SK-N-SH (cell line): ENCODE measurements around the gene CASP8AP2. TPM values are rescaled to one million over a fixed set of nuclear protein-coding genes. Genes with fewer than 3 reads are reported as not detected.

Source experiments
- CTCF ChIA-PET: fragments of 300-600, 350-600 bp; formaldehyde crosslinking; extraction: SDS; loops from one replicate; lab custom pipeline; 2021; lab: Yijun Ruan, JAX
- POLR2A ChIA-PET: fragments of 350-600 bp; sonication (Branson Sonifier 250); formaldehyde crosslinking; extraction: SDS; loops from one replicate; lab custom pipeline; 2020; ENCODE audit warnings: antibody characterized with exemption, inconsistent platforms; lab: Yijun Ruan, JAX
- DNase-seq: peaks from one replicate; pipeline ENCODE4 v3.0.0; 2012
- H2AFZ ChIP-seq: fragments of 200-600 bp; sonication (generic); 2 replicates; pipeline ENCODE4 v1.8.1; 2016; ENCODE audit warnings: antibody characterized with exemption, mild to moderate bottlenecking, low read depth
- H3F3A ChIP-seq: fragments of 200-600 bp; sonication (generic); replicated peaks from 2 replicates; pipeline ENCODE3; 2016; ENCODE audit warnings: antibody characterized with exemption, mild to moderate bottlenecking; ENCODE audit not compliant: insufficient read depth
- H3K27ac ChIP-seq, 2 experiments: fragments of 200-500 bp in 1 of 2; fragments of 200-600 bp in 1 of 2; sonication (Bioruptor generic) in 1 of 2; sonication (generic), shearing (Covaris generic) in 1 of 2; 2 replicates each; pipeline versions ENCODE4 v1.5.1 to v1.6.1; 2014 to 2016; ENCODE audit warnings: low read depth in 2 of 2, inconsistent platforms in 1 of 2, low read length in 1 of 2, mild to moderate bottlenecking in 1 of 2, mixed read lengths in 1 of 2
- H3K27me3 ChIP-seq: fragments of 200-600 bp; sonication (generic), shearing (Covaris generic); 2 replicates; pipeline ENCODE4 v1.6.1; 2016; ENCODE audit warnings: mixed run types; ENCODE audit not compliant: insufficient read depth
- H3K36me3 ChIP-seq, 2 experiments: fragments of 200-500 bp in 1 of 2; fragments of 200-600 bp in 1 of 2; sonication (Bioruptor generic) in 1 of 2; sonication (generic) in 1 of 2; replicated peaks in 1 of 2; 2 replicates each; pipeline versions ENCODE3 to v1.5.1; 2014 to 2016; ENCODE audit warnings: low read length in 1 of 2, mild to moderate bottlenecking in 1 of 2; ENCODE audit not compliant: insufficient read depth in 2 of 2, control insufficient read depth in 1 of 2
- H3K4me1 ChIP-seq, 2 experiments: fragments of 200-500 bp in 1 of 2; fragments of 200-600 bp in 1 of 2; sonication (Bioruptor generic) in 1 of 2; sonication (generic), shearing (Covaris generic) in 1 of 2; 2 replicates each; pipeline versions ENCODE4 v1.5.1 to v1.6.1; 2014 to 2016; ENCODE audit warnings: low read depth in 1 of 2, low read length in 1 of 2, mixed run types in 1 of 2; ENCODE audit not compliant: insufficient read depth in 2 of 2, control insufficient read depth in 1 of 2
- H3K4me2 ChIP-seq: fragments of 200-600 bp; sonication (generic), shearing (Covaris generic); 2 replicates; pipeline ENCODE4 v1.6.1; 2017; ENCODE audit warnings: mixed run types
- H3K4me3 ChIP-seq, 2 experiments: fragments of 200-500 bp in 1 of 2; fragments of 200-600 bp in 1 of 2; sonication (Bioruptor generic) in 1 of 2; sonication (generic), shearing (Covaris generic) in 1 of 2; 2 replicates each; pipeline versions ENCODE4 v1.5.1 to v1.8.1; 2014 to 2016; ENCODE audit warnings: low read depth in 2 of 2, inconsistent platforms in 1 of 2, low read length in 1 of 2, mild to moderate bottlenecking in 1 of 2, mixed read lengths in 1 of 2, moderate library complexity in 1 of 2
- H3K79me2 ChIP-seq: fragments of 200-600 bp; sonication (generic); 2 replicates; pipeline ENCODE4 v1.8.1; 2017; ENCODE audit warnings: mild to moderate bottlenecking; ENCODE audit not compliant: insufficient read depth
- H3K9ac ChIP-seq: fragments of 200-600 bp; sonication (generic); 2 replicates; pipeline ENCODE4 v1.6.1; 2017; ENCODE audit warnings: mixed run types
- H3K9me2 ChIP-seq: fragments of 200-600 bp; sonication (generic); 2 replicates; pipeline ENCODE4 v1.6.1; 2017; ENCODE audit warnings: mixed run types
- H3K9me3 ChIP-seq: fragments of 200-600 bp; sonication (generic); 2 replicates; pipeline ENCODE4 v1.6.1; 2017; ENCODE audit warnings: mixed run types, mild to moderate bottlenecking, moderate library complexity
- H4K20me1 ChIP-seq: fragments of 200-600 bp; sonication (generic); 2 replicates; pipeline ENCODE4 v1.6.1; 2017; ENCODE audit warnings: mild to moderate bottlenecking, mixed run types; ENCODE audit not compliant: insufficient read depth
- CHD2 ChIP-seq: fragments of 150-350 bp; IDR thresholded peaks from 2 replicates; pipeline ENCODE4 v1.6.1; 2018; ENCODE audit warnings: low read length; ENCODE audit not compliant: partially characterized antibody
- ELF1 ChIP-seq: IDR thresholded peaks from 2 replicates; pipeline ENCODE4 v1.4.0; 2012
- EZH2phosphoT487 ChIP-seq: fragments of 200-600 bp; sonication (generic); IDR thresholded peaks from 2 replicates; pipeline ENCODE4 v1.6.1; 2017; ENCODE audit warnings: low read depth, mixed run types, mild to moderate bottlenecking, antibody characterized with exemption, moderate library complexity, borderline replicate concordance
- FOSL2 ChIP-seq: IDR thresholded peaks from 2 replicates; pipeline ENCODE4 v1.4.0; 2012; ENCODE audit warnings: low read depth, mild to moderate bottlenecking, moderate library complexity, borderline replicate concordance
- FOXM1 ChIP-seq: IDR thresholded peaks from 2 replicates; pipeline ENCODE4 v1.4.0; 2012; ENCODE audit warnings: low read depth, mild to moderate bottlenecking
- GATA2 ChIP-seq: sonication (generic); formaldehyde crosslinking; IDR thresholded peaks from 2 replicates; pipeline ENCODE4 v1.5.0; 2020; ENCODE audit warnings: mild to moderate bottlenecking, missing genetic modification reagents
- JUND ChIP-seq: IDR thresholded peaks from 2 replicates; pipeline ENCODE4 v1.4.0; 2012
- MAX ChIP-seq: IDR thresholded peaks from 2 replicates; pipeline ENCODE4 v1.4.0; 2012; ENCODE audit warnings: low read depth
- MEF2A ChIP-seq: IDR thresholded peaks from 2 replicates; pipeline ENCODE4 v1.4.0; 2012; ENCODE audit warnings: low read depth, borderline replicate concordance
- MXI1 ChIP-seq: IDR thresholded peaks from 2 replicates; pipeline ENCODE4 v1.6.1; 2012; ENCODE audit warnings: mild to moderate bottlenecking, low read depth, low read length, improper control_type of control experiment
- RAD21 ChIP-seq: IDR thresholded peaks from 2 replicates; pipeline ENCODE4 v1.6.1; 2012; ENCODE audit warnings: mild to moderate bottlenecking, low read length
- RFX5 ChIP-seq: IDR thresholded peaks from 2 replicates; pipeline ENCODE4 v1.6.1; 2012; ENCODE audit warnings: mild to moderate bottlenecking, improper control_type of control experiment, low read length
- SIN3A ChIP-seq: IDR thresholded peaks from 2 replicates; pipeline ENCODE4 v1.6.1; 2012; ENCODE audit warnings: low read depth, mild to moderate bottlenecking, low read length, moderate library complexity, borderline replicate concordance
- TEAD4 ChIP-seq: IDR thresholded peaks from 2 replicates; pipeline ENCODE4 v1.4.0; 2012; ENCODE audit warnings: mild to moderate bottlenecking, borderline replicate concordance; ENCODE audit not compliant: insufficient read depth
- USF1 ChIP-seq: IDR thresholded peaks from 2 replicates; pipeline ENCODE4 v1.4.0; 2012; ENCODE audit warnings: low read depth, borderline replicate concordance
- WGBS: methylation state at CpG from one replicate; pipeline ENCODE4 v1.1.6; 2017; ENCODE audit warnings: low lambda C conversion rate; 5-methylcytosine and 5-hydroxymethylcytosine counted together
- polyA plus RNA-seq, 3 experiments: library from polyadenylated mRNA; depleted of rRNA; stranded (reverse); fragments of >200 nt; gene quantifications; 2 replicates each; pipeline ENCODE4 v1.2.3, GENCODE V29; 2012
- TF ChIP-seq, protein P1 (sequence below): IDR thresholded peaks from 2 replicates; pipeline ENCODE4 v1.4.0; 2012; ENCODE audit warnings: low read depth, borderline replicate concordance
- TF ChIP-seq, protein P2 (sequence below): fragments of 150-350 bp; IDR thresholded peaks from 2 replicates; pipeline ENCODE4 v1.6.1; 2016; ENCODE audit warnings: mild to moderate bottlenecking, low read depth, low read length

Gene CASP8AP2
- polyA plus RNA-seq, 1 of the 3 experiments (the other 2 are of a cell fraction), result 2.8 TPM

GRCh38 chr6:89862698-89863097 lies 33.0 kb downstream of the CASP8AP2 start (continued):
- TF ChIP-seq, protein P1, sequence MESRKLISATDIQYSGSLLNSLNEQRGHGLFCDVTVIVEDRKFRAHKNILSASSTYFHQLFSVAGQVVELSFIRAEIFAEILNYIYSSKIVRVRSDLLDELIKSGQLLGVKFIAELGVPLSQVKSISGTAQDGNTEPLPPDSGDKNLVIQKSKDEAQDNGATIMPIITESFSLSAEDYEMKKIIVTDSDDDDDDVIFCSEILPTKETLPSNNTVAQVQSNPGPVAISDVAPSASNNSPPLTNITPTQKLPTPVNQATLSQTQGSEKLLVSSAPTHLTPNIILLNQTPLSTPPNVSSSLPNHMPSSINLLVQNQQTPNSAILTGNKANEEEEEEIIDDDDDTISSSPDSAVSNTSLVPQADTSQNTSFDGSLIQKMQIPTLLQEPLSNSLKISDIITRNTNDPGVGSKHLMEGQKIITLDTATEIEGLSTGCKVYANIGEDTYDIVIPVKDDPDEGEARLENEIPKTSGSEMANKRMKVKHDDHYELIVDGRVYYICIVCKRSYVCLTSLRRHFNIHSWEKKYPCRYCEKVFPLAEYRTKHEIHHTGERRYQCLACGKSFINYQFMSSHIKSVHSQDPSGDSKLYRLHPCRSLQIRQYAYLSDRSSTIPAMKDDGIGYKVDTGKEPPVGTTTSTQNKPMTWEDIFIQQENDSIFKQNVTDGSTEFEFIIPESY, result no peak

DNA sequence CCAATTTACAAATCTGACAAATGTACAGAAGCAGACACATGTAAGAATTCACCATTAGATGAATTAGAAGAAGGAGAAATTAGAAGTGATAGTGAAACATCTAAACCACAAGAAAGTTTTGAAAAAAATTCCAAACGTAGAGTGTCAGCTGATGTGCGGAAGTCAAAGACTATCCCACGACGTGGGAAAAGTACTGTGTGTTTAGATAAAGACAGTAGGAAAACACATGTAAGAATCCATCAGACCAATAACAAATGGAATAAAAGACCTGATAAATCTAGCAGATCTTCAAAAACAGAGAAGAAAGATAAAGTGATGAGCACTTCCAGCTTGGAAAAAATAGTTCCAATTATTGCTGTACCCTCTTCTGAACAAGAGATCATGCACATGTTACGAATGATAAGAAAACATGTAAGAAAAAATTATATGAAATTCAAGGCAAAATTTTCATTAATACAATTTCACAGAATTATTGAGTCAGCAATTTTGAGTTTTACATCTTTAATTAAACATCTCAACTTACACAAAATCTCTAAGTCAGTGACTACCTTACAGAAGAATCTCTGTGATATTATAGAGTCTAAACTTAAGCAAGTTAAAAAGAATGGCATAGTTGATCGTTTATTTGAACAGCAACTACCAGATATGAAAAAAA lies 36.5 kb downstream of the CASP8AP2 start:
- Histone ChIP-seq H3K4me3 (no peak overlapping the region), H3K79me2 (no peaks in the 10 kb centered on the region), H3K9me3 (no peaks in the 10 kb centered on the region), H2AFZ (no peak overlapping the region), H3K27me3 (no peaks in the 10 kb centered on the region), H3K9ac (no peak overlapping the region), H3K9me2 (no peaks in the 10 kb centered on the region), H3K4me1 (no peaks in the 10 kb centered on the region), H3K36me3 (peaks cover 50 to 58% of the 10 kb centered on the region in 2 experiments), H3K4me2 (no peak overlapping the region), H3F3A (no peaks in the 10 kb centered on the region), H4K20me1 (no peaks in the 10 kb centered on the region), H3K27ac (no peak overlapping the region)
- POLR2A ChIA-PET, result no interaction called here
- TF ChIP-seq MXI1, result no peak
- TF ChIP-seq ELF1, result no peak
- no peak for TF ChIP-seq RFX5
- TF ChIP-seq FOSL2, result no peak
- TF ChIP-seq, protein P2, sequence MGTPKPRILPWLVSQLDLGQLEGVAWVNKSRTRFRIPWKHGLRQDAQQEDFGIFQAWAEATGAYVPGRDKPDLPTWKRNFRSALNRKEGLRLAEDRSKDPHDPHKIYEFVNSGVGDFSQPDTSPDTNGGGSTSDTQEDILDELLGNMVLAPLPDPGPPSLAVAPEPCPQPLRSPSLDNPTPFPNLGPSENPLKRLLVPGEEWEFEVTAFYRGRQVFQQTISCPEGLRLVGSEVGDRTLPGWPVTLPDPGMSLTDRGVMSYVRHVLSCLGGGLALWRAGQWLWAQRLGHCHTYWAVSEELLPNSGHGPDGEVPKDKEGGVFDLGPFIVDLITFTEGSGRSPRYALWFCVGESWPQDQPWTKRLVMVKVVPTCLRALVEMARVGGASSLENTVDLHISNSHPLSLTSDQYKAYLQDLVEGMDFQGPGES, result no peak
- TF ChIP-seq GATA2 (CRISPR knock-in tag), result no peak
- TF ChIP-seq FOXM1, result no peak
- no peak for TF ChIP-seq RAD21
- no peak for TF ChIP-seq MAX
- no peak for TF ChIP-seq MEF2A
- no peak for TF ChIP-seq USF1
- TF ChIP-seq TEAD4, result no peak
- TF ChIP-seq JUND, result no peak
- no peak for TF ChIP-seq CHD2
- TF ChIP-seq EZH2phosphoT487, result no peak
- no peak for TF ChIP-seq SIN3A
- DNase-seq, result no peak
- CTCF ChIA-PET, result interaction anchor here (0.8 kb wide), 1 partner anchor 75 kb away, joined by 4 read pairs; no protein-coding TSS in a partner anchor
- WGBS, result 97% methylated on average over 6 of the region's 6 CpGs
